T-helper 1 cell treated with Interleukin-12 subunit alpha and Interleukin-12 subunit beta and Interleukin-4 antibody, amounts not matched to agents 30 μg/mL and 1 μg/mL, for 36 hours (primary cell): Measurements from ENCODE around the gene SIDT2.
A peak's percentile ranks its signal among the peaks of the same experiment; 100 is the strongest.
"Not testable (repeated sequence)": the region's sequence is repeated elsewhere in the genome, so short reads cannot be mapped to it uniquely, and the experiment has no call there.

Source experiments
- H3K27ac Mint-ChIP-seq: one replicate; pipeline ENCODE4 v1.8.0; 2021; ENCODE audit warnings: mild to moderate bottlenecking, mixed read lengths
- H3K27me3 Mint-ChIP-seq: one replicate; pipeline ENCODE4 v1.8.0; 2021; ENCODE audit warnings: low read depth, mixed read lengths
- H3K36me3 Mint-ChIP-seq: one replicate; pipeline ENCODE4 v1.8.0; 2021; ENCODE audit warnings: low read depth, mixed read lengths
- H3K4me1 Mint-ChIP-seq: one replicate; pipeline ENCODE4 v1.8.0; 2021; ENCODE audit warnings: low read depth, mixed read lengths
- H3K4me3 Mint-ChIP-seq: one replicate; pipeline ENCODE4 v1.8.0; 2021; ENCODE audit warnings: mild to moderate bottlenecking, moderate library complexity, mixed read lengths
- H3K9me3 Mint-ChIP-seq: one replicate; pipeline ENCODE4 v1.8.0; 2021; ENCODE audit warnings: mixed read lengths

The SIDT2 gene

DNA sequence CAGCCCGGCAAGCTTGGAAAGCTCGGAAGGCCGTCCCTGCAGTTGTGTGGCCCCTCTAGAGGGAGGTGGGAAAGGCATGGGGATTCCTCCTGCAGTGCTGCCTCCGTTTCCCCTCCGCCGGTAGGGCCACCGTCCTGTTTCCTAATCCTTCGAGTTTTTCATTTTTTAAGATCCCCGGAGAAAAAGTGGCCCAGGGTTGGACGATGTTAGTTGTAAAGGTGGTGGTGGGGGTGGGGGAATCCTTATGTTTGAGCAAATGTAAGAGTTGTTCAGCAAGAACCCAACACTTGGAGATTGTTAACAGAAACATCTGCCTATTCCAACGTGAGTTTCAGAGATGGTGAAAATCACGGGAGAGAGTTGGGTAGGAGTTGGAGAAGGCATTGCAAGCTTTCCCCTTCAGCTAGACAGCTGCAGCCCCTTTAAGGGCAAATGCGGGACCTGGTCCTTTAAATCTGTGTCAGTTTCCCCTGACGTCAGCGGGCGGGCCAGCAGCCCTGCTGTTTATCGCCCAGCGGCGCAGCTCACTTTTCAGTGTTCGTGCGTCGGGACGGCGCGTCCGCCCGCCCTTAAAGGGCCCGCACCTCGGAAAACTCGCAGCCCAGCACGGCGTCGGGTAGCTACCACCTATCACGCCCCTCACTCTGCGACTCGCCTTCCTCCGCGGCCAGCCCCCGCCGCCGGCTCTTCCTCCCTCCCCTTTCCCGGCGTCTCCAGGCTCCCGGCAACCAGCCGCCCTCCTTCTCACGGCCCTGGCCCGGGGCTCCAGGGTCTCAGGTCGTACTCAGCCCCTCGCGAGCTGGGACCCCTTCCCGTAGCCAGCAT lies at the start of gene SIDT2:
SIDT2 (plus strand) TSS at position 534 of the 825 bp plus-strand sequence. CDS start 521 bp downstream, outside the sequence.
- Mint-ChIP-seq H3K27ac (peak within 1 kb of the TSS; percentile 91), H3K9me3 (no peaks in the 10 kb centered on the region), H3K4me1 (peaks cover 27% of the 10 kb centered on the region), H3K4me3 (peak within 1 kb of the TSS; percentile 95), H3K36me3 (peaks cover 4% of the 10 kb centered on the region), H3K27me3 (no peaks in the 10 kb centered on the region)

DNA sequence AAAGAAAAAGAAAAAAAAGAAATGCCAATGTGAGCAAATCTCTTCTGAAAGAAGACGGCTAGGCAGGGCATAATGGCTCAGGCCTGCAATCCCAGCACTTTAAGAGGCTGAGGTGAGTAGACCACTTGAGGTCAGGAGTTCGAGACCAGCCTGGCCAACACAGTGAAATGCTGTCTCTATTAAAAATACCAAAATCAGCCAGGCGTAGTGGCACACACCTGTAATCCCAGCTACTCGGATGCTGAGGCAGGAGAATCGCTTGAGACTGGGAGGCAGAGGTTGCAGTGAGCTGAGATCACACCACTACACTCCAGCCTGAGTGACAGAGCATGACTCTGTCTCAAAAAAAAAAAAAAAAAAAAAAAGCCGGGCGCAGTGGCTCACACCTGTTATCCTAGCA lies 48.1 kb upstream of the SIDT2 start:
- H3K4me3 Mint-ChIP-seq, H3K36me3 Mint-ChIP-seq, H3K27ac Mint-ChIP-seq: not testable (repeated sequence)

GRCh38 chr11:117130879-117131278 lies 47.7 kb upstream of the SIDT2 start:
- H3K4me3 Mint-ChIP-seq: no peak overlapping the region
- H3K27me3 Mint-ChIP-seq: peaks cover 10% of the 10 kb centered on the region
- no peaks in the 10 kb centered on the region for H3K4me1 Mint-ChIP-seq
- no peaks in the 10 kb centered on the region for H3K9me3 Mint-ChIP-seq
- H3K36me3 Mint-ChIP-seq: no peaks in the 10 kb centered on the region
- no peak overlapping the region for H3K27ac Mint-ChIP-seq

More for the DNA sequence above, 48.1 kb upstream of the SIDT2 start:
- H3K4me1 Mint-ChIP-seq, H3K9me3 Mint-ChIP-seq: not testable (repeated sequence)
- peaks cover 12% of the 10 kb centered on the region for H3K27me3 Mint-ChIP-seq

GRCh38 chr11:117134431-117134830 lies 44.1 kb upstream of the SIDT2 start:
- Mint-ChIP-seq H3K4me3 (no peak overlapping the region), H3K4me1 (no peaks in the 10 kb centered on the region), H3K36me3 (no peaks in the 10 kb centered on the region), H3K9me3 (no peaks in the 10 kb centered on the region), H3K27ac (no peak overlapping the region), H3K27me3 (no peaks in the 10 kb centered on the region)

DNA sequence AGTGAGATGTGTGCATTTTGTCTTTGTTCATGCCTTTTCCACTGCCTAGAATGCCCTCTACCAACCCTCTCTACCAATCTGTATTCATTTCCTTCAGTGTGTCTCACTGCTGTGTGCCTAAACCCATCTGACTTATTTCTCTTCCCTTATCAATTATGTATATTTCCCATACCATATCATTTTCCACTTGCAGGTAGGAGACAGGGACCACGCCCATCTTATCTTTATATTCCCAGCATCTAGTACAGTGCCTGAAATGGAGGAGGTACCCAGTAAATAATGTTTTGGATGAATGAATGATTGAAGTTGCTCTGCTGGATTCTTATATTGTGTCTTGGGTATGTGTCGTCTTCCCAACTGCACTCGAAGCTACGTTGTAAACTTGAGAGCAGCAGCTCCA lies 43.6 kb upstream of the SIDT2 start:
- H3K27ac Mint-ChIP-seq, H3K27me3 Mint-ChIP-seq, H3K4me1 Mint-ChIP-seq, H3K9me3 Mint-ChIP-seq, H3K36me3 Mint-ChIP-seq, H3K4me3 Mint-ChIP-seq: not testable (repeated sequence)

DNA sequence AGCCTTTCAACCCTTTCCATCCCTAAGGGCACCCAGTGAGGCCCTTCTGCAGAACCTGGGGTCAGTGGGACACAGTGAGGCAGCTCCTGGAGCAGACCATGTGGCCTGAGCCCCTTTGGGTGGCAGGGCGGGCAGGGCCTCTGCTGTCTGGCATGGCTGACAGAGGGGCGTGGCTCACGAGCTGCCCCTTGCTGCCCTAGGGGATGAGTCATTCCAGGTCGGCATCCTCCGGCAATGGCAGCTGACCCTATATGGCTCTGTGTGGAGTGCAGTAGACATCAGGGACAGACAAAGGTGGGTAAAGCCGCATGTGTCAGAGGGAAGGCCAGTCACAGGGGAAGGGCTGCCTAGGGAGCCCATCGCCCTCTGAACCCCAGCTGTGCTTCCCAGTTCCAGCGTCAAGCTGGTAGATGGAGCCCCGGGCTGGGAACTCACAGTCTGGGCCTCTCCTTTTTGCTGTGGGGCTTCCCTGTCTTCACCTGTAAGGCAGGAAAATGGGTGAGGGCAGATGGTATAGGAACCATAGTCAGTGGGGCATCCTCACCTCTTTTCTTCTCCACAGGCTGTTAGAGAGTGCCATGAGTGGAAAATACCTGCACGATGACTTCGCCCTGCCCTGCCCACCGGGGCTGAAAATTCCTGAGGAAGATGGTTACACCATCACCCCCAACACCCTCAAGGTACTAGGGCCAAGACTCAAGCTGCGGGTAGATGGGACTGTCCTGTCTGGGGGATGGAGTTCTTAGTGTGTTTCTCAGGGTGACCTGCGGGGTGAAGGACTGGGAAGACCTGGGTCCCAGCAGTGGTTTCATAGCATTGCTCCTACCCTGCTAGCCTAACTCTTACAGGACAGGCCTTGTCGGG lies 41.1 kb upstream of the SIDT2 start:
- H3K4me1 Mint-ChIP-seq, H3K36me3 Mint-ChIP-seq: not testable (repeated sequence)

DNA sequence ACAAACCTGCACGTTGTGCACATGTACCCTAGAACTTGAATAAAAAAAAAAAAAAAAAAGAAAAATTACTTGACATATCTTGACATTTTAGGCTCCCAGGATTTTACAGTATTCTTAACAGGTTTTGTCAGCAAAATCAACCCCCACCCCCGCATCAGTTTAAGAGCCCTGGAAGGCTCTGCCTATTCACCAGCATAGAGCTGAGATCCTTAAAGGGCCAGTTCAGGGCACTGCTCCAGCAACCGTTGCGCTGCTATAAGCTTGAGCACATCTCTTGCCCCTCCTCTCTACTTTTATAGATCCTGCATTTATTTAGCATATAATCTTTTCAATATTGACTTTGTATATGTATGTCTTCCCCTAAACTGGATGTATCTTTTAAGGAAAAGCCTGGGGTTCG lies 35.2 kb upstream of the SIDT2 start:
- peak overlapping the region; percentile 93 for H3K4me3 Mint-ChIP-seq
- peak overlapping the region; percentile 94 for H3K27ac Mint-ChIP-seq
- H3K9me3 Mint-ChIP-seq: no peaks in the 10 kb centered on the region
- H3K4me1 Mint-ChIP-seq: peaks cover 34% of the 10 kb centered on the region
- H3K27me3 Mint-ChIP-seq: peaks cover 27% of the 10 kb centered on the region
- H3K36me3 Mint-ChIP-seq: peaks cover 14% of the 10 kb centered on the region

More for the DNA sequence above, 41.1 kb upstream of the SIDT2 start:
- H3K27me3 Mint-ChIP-seq: peaks cover 27% of the 10 kb centered on the region
- H3K4me3 Mint-ChIP-seq, H3K27ac Mint-ChIP-seq, H3K9me3 Mint-ChIP-seq: not testable (repeated sequence)

GRCh38 chr11:117143871-117144476 lies 34.6 kb upstream of the SIDT2 start, which contains the start of gene PAFAH1B2:
Gene PAFAH1B2, plus strand, starts transcription at chr11:117144287. Its CDS starts 8,161 bp downstream, at chr11:117152448.
- Mint-ChIP-seq H3K36me3 (peaks cover 14% of the 10 kb centered on the region), H3K27me3 (peaks cover 27% of the 10 kb centered on the region), H3K27ac (peak within 1 kb of the TSS; percentile 97), H3K9me3 (no peaks in the 10 kb centered on the region), H3K4me1 (peaks cover 35% of the 10 kb centered on the region), H3K4me3 (peak within 1 kb of the TSS; percentile 100)

DNA sequence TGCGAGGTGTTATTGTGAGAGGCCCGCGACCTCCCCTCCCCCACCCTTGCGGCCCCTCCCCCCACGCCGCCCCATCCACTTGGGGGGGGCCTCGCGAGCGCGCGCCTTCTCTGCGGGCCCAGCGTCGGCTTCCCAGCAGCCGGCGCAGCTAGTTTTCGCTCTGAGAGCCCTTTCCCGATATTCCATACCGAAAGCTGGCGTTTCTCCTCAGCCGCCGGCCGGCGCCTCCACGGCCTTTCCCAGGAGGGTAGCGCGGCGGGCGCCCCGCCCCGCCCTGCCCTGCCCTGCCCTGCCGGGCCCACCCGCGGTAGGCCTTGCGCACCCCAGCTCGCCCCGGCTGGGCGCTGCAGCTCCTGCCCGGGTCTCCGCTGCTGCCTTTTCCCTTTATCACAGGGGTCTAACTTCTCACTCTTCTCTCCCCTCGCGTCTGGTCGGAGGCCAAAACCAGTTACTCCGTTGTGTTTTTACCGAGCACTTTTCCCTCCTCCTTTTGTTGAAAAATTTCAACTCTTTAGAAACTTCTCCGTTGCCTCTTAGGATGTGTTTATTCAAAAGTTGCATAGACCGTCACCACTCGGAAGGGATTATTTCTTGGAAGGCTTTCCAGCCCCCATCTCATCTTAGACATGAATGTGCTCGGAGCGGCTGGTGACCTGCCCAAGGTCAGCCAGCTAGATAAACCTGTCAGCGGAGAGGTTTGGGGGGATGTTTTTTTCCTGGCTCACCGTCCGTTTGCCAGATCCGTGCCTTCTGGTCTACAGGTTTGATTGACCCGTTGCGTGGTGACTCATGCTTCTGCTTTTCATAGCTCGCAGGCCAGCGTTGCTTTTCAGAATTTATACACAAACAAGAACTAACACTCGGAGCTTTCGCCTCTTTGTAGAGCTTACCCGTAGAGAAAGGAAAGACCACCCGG lies 33.8 kb upstream of the SIDT2 start:
- Mint-ChIP-seq H3K36me3 (peaks cover 14% of the 10 kb centered on the region), H3K9me3 (no peaks in the 10 kb centered on the region), H3K27me3 (peaks cover 25% of the 10 kb centered on the region), H3K4me1 (peaks cover 35% of the 10 kb centered on the region), H3K4me3 (peak overlapping the region; percentile 100), H3K27ac (peak overlapping the region; percentile 97)

GRCh38 chr11:117145393-117145761 lies 33.2 kb upstream of the SIDT2 start:
- Mint-ChIP-seq H3K4me1 (peaks cover 35% of the 10 kb centered on the region), H3K27me3 (peaks cover 19% of the 10 kb centered on the region), H3K9me3 (no peaks in the 10 kb centered on the region), H3K27ac (peak overlapping the region; percentile 97), H3K4me3 (peak overlapping the region; percentile 100), H3K36me3 (peaks cover 14% of the 10 kb centered on the region)

- Mint-ChIP-seq H3K27ac (no peak overlapping the region), H3K4me3 (peak overlapping the region; percentile 100)
These were observed 32.0 kb upstream of the SIDT2 start for GRCh38 chr11:117146521-117146920.

GRCh38 chr11:117152066-117152465 lies 26.5 kb upstream of the SIDT2 start:
- no peaks in the 10 kb centered on the region for H3K27me3 Mint-ChIP-seq
- peaks cover 13% of the 10 kb centered on the region for H3K36me3 Mint-ChIP-seq
- no peak overlapping the region for H3K4me3 Mint-ChIP-seq
- H3K4me1 Mint-ChIP-seq: peaks cover 9% of the 10 kb centered on the region
- H3K27ac Mint-ChIP-seq: no peak overlapping the region
- no peaks in the 10 kb centered on the region for H3K9me3 Mint-ChIP-seq

More at GRCh38 chr11:117146521-117146920, 32.0 kb upstream of the SIDT2 start:
- Mint-ChIP-seq H3K36me3 (peaks cover 14% of the 10 kb centered on the region), H3K4me1 (peaks cover 35% of the 10 kb centered on the region), H3K9me3 (no peaks in the 10 kb centered on the region), H3K27me3 (peaks cover 7% of the 10 kb centered on the region)

- Mint-ChIP-seq H3K4me1 (peaks cover 7% of the 10 kb centered on the region), H3K9me3 (no peaks in the 10 kb centered on the region), H3K27me3 (no peaks in the 10 kb centered on the region), H3K27ac (no peak overlapping the region), H3K36me3 (peaks cover 12% of the 10 kb centered on the region), H3K4me3 (no peak overlapping the region)
These were observed 24.1 kb upstream of the SIDT2 start for GRCh38 chr11:117154468-117154867.
